KMS-11 (cell line): ENCODE data around the gene OLIG1.

ENCODE experiments used
- H2AFZ ChIP-seq: fragments of 200-600 bp; sonication (generic); 2 replicates; pipeline ENCODE4 v1.6.1; 2016; ENCODE audit warnings: antibody characterized with exemption, mixed run types, low read depth
- H3K27ac ChIP-seq: fragments of 200-600 bp; sonication (generic); 2 replicates; pipeline ENCODE4 v1.6.1; 2016; ENCODE audit warnings: mild to moderate bottlenecking, mixed run types
- H3K27me3 ChIP-seq: fragments of 200-600 bp; sonication (generic); 2 replicates; pipeline ENCODE4 v1.6.1; 2017; ENCODE audit warnings: mild to moderate bottlenecking, low read depth, mixed run types, moderate library complexity; ENCODE audit not compliant: insufficient read depth
- H3K36me3 ChIP-seq: fragments of 200-600 bp; sonication (generic); 2 replicates; pipeline ENCODE4 v1.6.1; 2017; ENCODE audit warnings: mild to moderate bottlenecking, mixed run types; ENCODE audit not compliant: insufficient read depth
- H3K4me1 ChIP-seq: fragments of 200-600 bp; sonication (generic); 2 replicates; pipeline ENCODE4 v1.6.1; 2016; ENCODE audit warnings: mild to moderate bottlenecking, low read depth, mixed run types; ENCODE audit not compliant: poor library complexity, severe bottlenecking
- H3K4me2 ChIP-seq: fragments of 200-600 bp; sonication (generic); 2 replicates; pipeline ENCODE4 v1.7.0; 2016; ENCODE audit warnings: mild to moderate bottlenecking, mixed run types
- H3K4me3 ChIP-seq: fragments of 200-600 bp; sonication (generic); IDR thresholded peaks from 2 replicates; pipeline ENCODE4 v1.6.1; 2017; ENCODE audit warnings: low read depth, low read length, mixed read lengths; ENCODE audit not compliant: insufficient read depth
- H3K79me2 ChIP-seq: fragments of 200-600 bp; sonication (generic); 2 replicates; pipeline ENCODE4 v1.6.1; 2016; ENCODE audit warnings: low read depth, mixed run types; ENCODE audit not compliant: insufficient read depth
- H3K9ac ChIP-seq: fragments of 200-600 bp; sonication (generic); 2 replicates; pipeline ENCODE4 v1.6.1; 2016; ENCODE audit warnings: mild to moderate bottlenecking, mixed run types
- H4K20me1 ChIP-seq: fragments of 200-600 bp; sonication (generic); 2 replicates; pipeline ENCODE4 v1.6.1; 2016; ENCODE audit warnings: mild to moderate bottlenecking, mixed run types; ENCODE audit not compliant: insufficient read depth
- CTCF ChIP-seq: fragments of 200-600 bp; sonication (generic); conservative IDR thresholded peaks from 2 replicates; pipeline ENCODE4 v1.6.1; 2017; ENCODE audit warnings: low read depth, mild to moderate bottlenecking, antibody characterized with exemption, low read length, moderate library complexity, mixed read lengths

OLIG1 gene

DNA sequence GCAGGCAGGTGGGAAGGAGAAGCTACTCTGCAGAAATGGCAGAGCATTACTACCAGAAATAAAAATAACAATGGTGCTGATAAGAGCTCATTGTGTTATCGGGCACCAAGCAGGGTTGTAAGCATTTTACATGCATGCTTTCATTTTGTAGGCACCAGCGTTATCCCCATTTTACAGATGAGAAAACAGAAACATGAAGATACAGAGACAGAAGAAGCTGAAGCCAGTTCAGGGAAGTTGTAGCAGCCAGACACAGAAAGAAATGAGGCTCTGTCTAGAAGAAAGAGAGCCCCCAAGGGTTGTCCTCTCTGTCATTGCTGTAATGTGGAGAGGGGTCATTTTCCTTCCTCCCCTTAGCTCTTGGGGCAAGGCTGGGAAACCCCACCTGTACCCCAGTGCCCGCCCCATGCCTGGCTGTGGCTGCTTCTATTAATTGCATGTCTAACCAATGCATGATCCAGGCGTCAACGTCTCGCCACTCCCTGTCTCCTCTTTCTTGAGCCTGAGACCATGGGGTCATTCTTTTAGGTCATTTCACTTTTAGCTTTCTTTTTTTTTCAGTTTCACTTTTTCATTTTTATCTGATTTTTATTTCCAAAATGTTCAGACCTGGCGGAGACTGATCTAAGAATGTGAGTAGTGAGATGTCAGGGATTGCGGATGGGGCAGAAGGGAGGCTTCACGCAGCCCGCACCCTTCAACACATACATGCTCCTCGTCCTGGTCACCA is 6.8 kb downstream of the OLIG1 start:
- Histone ChIP-seq H3K36me3 (no peaks in the 10 kb centered on the region), H3K27me3 (no peaks in the 10 kb centered on the region), H3K4me1 (peaks cover 64% of the 10 kb centered on the region), H3K27ac (peak overlapping the region; percentile 57), H3K9ac (no peak overlapping the region; the same call in 1 of the 2 replicates), H3K79me2 (no peaks in the 10 kb centered on the region), H2AFZ (peak overlapping the region; percentile 62; the same call in 1 of the 2 replicates), H3K4me2 (peak overlapping the region; percentile 89), H3K4me3 (no peak overlapping the region), H4K20me1 (no peaks in the 10 kb centered on the region)
- TF ChIP-seq CTCF: no peak

- Histone ChIP-seq H3K27me3 (no peaks in the 10 kb centered on the region), H3K79me2 (no peaks in the 10 kb centered on the region), H3K4me2 (peak overlapping the region; percentile 89), H3K9ac (peak overlapping the region; percentile 89), H3K36me3 (no peaks in the 10 kb centered on the region), H3K4me3 (no peak overlapping the region), H4K20me1 (no peaks in the 10 kb centered on the region), H3K27ac (peak overlapping the region; percentile 96), H2AFZ (peak overlapping the region; percentile 47), H3K4me1 (peaks cover 79% of the 10 kb centered on the region)
- 0 out of 2 replicates have a peak, but pooled peaks have one; percentile 10 for TF ChIP-seq CTCF
Observed at GRCh38 chr21:33078907-33079582, 9.1 kb downstream of the OLIG1 start.

- Histone ChIP-seq H3K27ac (peak overlapping the region; percentile 49), H3K4me3 (no peak overlapping the region), H3K4me2 (peak overlapping the region; percentile 13; the same call in 1 of the 2 replicates), H3K9ac (no peak overlapping the region; the same call in 1 of the 2 replicates), H3K36me3 (no peaks in the 10 kb centered on the region), H3K79me2 (no peaks in the 10 kb centered on the region), H3K27me3 (no peaks in the 10 kb centered on the region), H3K4me1 (peaks cover 79% of the 10 kb centered on the region), H2AFZ (peak overlapping the region; percentile 50), H4K20me1 (no peaks in the 10 kb centered on the region)
- TF ChIP-seq CTCF: no peak
Observed at GRCh38 chr21:33080376-33080775, 10.4 kb downstream of the OLIG1 start.

DNA sequence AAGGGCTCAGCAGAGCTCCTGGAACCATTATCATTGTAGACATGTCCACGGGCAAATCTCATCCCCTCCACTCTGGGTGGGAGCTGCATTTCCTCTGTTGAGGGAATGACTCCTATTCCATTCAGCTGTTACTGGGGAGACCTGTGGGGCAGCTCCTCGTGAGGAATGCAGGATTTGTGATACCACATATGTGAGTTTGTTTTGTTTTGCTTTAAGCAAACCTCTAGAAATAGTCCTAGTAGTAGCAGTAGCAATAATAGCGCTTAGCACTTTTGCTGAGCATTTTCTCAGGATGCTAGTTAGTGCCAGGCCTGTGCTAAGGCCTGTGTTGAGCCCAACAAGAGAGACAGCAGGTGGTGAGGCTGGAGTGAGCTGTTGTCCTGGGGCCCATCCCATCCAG is 10.8 kb downstream of the OLIG1 start:
- no peak overlapping the region; the same call in 1 of the 2 replicates for H3K9ac ChIP-seq
- no peaks in the 10 kb centered on the region for H4K20me1 ChIP-seq
- peak overlapping the region; percentile 50 for H2AFZ ChIP-seq
- H3K4me2 ChIP-seq: peak overlapping the region; percentile 13
- H3K27me3 ChIP-seq: no peaks in the 10 kb centered on the region
- no peaks in the 10 kb centered on the region for H3K79me2 ChIP-seq
- peak overlapping the region; percentile 49 for H3K27ac ChIP-seq
- no peak for TF ChIP-seq CTCF
- peaks cover 76% of the 10 kb centered on the region for H3K4me1 ChIP-seq
- no peaks in the 10 kb centered on the region for H3K36me3 ChIP-seq
- H3K4me3 ChIP-seq: no peak overlapping the region
